Stomach (tissue), 9 donors: ENCODE data around the gene ADAMTS15. TPM values are rescaled to one million over a fixed set of nuclear protein-coding genes. Genes with fewer than 3 reads are reported as not detected.
"Not testable (repeated sequence)": the region's sequence is repeated elsewhere in the genome, so short reads cannot be mapped to it uniquely, and the experiment has no call there.

Source experiments
- DNase-seq, 2 donors: peaks; one replicate each; pipeline versions ENCODE4 v3.0.0 to v3.0.0-alpha.2; 2013 to 2019
- H3K27ac ChIP-seq, 5 donors: fragments of 200-600 bp in 4 of 5; sonication (generic) in 4 of 5; one replicate each; pipeline ENCODE4 v1.5.1; 2013 to 2019; ENCODE audit warnings: mild to moderate bottlenecking in 1 of 5, moderate library complexity in 1 of 5
- H3K27me3 ChIP-seq, 3 donors: fragments of 200-600 bp; sonication (generic); one replicate each; pipeline ENCODE4 v1.5.1; 2017 to 2019; ENCODE audit warnings: mixed run types in 1 of 3
- H3K36me3 ChIP-seq, 4 donors: fragments of 200-600 bp; sonication (generic); 1 replicate in 3 of 4; 2 replicates in 1 of 4; pipeline ENCODE4 v1.5.1; 2016 to 2019
- H3K4me1 ChIP-seq, 4 donors: fragments of 200-600 bp; sonication (generic); one replicate each; pipeline ENCODE4 v1.5.1; 2016 to 2019
- H3K4me3 ChIP-seq, 4 donors: fragments of 200-600 bp; sonication (generic) in 3 of 4; one replicate each; pipeline ENCODE4 v1.5.1; 2016 to 2019; ENCODE audit warnings: mild to moderate bottlenecking in 1 of 4
- H3K9me3 ChIP-seq, 4 donors: fragments of 200-600 bp; sonication (generic); one replicate each; pipeline ENCODE4 v1.5.1; 2016 to 2019
- CTCF ChIP-seq, 7 experiments: fragments of 450-650 bp in 4 of 7; fragments of 200-600 bp in 3 of 7; sonication (generic) in 3 of 7; IDR thresholded peaks; one replicate each; pipeline ENCODE4 v1.5.1; 2016 to 2019; ENCODE audit warnings: antibody characterized with exemption in 7 of 7, control low read depth in 2 of 7, mild to moderate bottlenecking in 1 of 7
- EP300 ChIP-seq: sonication (generic); formaldehyde crosslinking; IDR thresholded peaks from one replicate; pipeline ENCODE4 v1.6.1; 2017; ENCODE audit warnings: antibody characterized with exemption
- POLR2A ChIP-seq, 4 donors: fragments of 450-650 bp; IDR thresholded peaks; one replicate each; pipeline ENCODE4 v1.6.1; 2016; ENCODE audit warnings: antibody characterized with exemption in 4 of 4, control low read depth in 2 of 4, mild to moderate bottlenecking in 1 of 4, moderate library complexity in 1 of 4
- POLR2AphosphoS5 ChIP-seq, 3 donors: sonication (generic); formaldehyde crosslinking; IDR thresholded peaks; one replicate each; pipeline ENCODE4 v1.6.1; 2016; ENCODE audit warnings: antibody characterized with exemption in 3 of 3
- WGBS, 5 donors: extraction: QIAGEN DNeasy Blood & Tissue Kit in 3 of 5; methylation state at CpG; one replicate each; pipeline versions ENCODE4 v1.1.5 to v1.1.7; 2013 to 2018; 5-methylcytosine and 5-hydroxymethylcytosine counted together
- intact Hi-C: fragments of 100-400 bp; cut with DNase I; formaldehyde crosslinking; loops from one replicate; pipeline ENCODE4 v1.15.1; 2023; ENCODE audit warnings: low total_unique reads
- polyA plus RNA-seq, 3 donors: library from polyadenylated mRNA; stranded (reverse); fragments of 200-250 nt; gene quantifications; one replicate each; pipeline ENCODE4 v1.2.3, GENCODE V29; 2013
- total RNA-seq, 5 donors: library from RNA; depleted of rRNA; stranded (reverse); fragments of >200 nt; gene quantifications; one replicate each; pipeline versions ENCODE4 v1.1.0 to v1.2.3, GENCODE V29; 2014 to 2016
- donor health status: healthy with polysubstance abuse.
- donor health status: Bipolar disorder and iron deficiency.
- donor health status: healthy.

The ADAMTS15 gene
- total and polyA plus RNA-seq, 8 donors: 1.4 to 23.5 (median 2.4) TPM

GRCh38 chr11:130437848-130438247 lies 10.6 kb upstream of the ADAMTS15 start:
- H3K27me3 ChIP-seq: no peaks in the 10 kb centered on the region
- no peaks in the 10 kb centered on the region for H3K36me3 ChIP-seq
- H3K4me3 ChIP-seq: no peak overlapping the region
- WGBS, 5 donors: 86 to 99% (median 95%) methylated on average over 7 of the region's 7 CpGs
- intact Hi-C loops: no loop called here
- no peak for DNase-seq
- H3K9me3 ChIP-seq: no peaks in the 10 kb centered on the region
- H3K4me1 ChIP-seq: peaks cover 0 to 19% (median 8%) of the 10 kb centered on the region in 4 donors
- no peak overlapping the region for H3K27ac ChIP-seq
- TF ChIP-seq EP300: no peak
- no peak for TF ChIP-seq CTCF (IDR thresholded peaks at IDR 0.05)
- TF ChIP-seq POLR2A (IDR thresholded peaks at IDR 0.05): no peak
- no peak for TF ChIP-seq POLR2AphosphoS5 (IDR thresholded peaks at IDR 0.05)

- H3K4me3 ChIP-seq, H3K27ac ChIP-seq, H3K36me3 ChIP-seq, H3K9me3 ChIP-seq, H3K27me3 ChIP-seq, DNase-seq, intact Hi-C loops: not testable (repeated sequence)
- WGBS, 5 donors: 80 to 97% (median 93%) methylated on average over 10 of the region's 10 CpGs
- peaks cover 0 to 19% (median 8%) of the 10 kb centered on the region in 4 donors for H3K4me1 ChIP-seq
These were observed 9.9 kb upstream of the ADAMTS15 start for GRCh38 chr11:130438401-130439159.

GRCh38 chr11:130439160-130439519 lies 9.3 kb upstream of the ADAMTS15 start:
- 75 to 86% (median 84%) methylated on average over 4 of the region's 4 CpGs for WGBS, 5 donors

GRCh38 chr11:130439876-130440275 lies 8.6 kb upstream of the ADAMTS15 start:
- TF ChIP-seq POLR2A (IDR thresholded peaks at IDR 0.05) (no peak), POLR2AphosphoS5 (IDR thresholded peaks at IDR 0.05) (no peak), EP300 (no peak), CTCF (IDR thresholded peaks at IDR 0.05) (no peak)
- Histone ChIP-seq H3K9me3 (no peaks in the 10 kb centered on the region), H3K27me3 (no peaks in the 10 kb centered on the region), H3K27ac (no peak overlapping the region), H3K4me1 (peaks cover 0 to 13% (median 6%) of the 10 kb centered on the region in 4 donors), H3K4me3 (no peak overlapping the region), H3K36me3 (no peaks in the 10 kb centered on the region)
- intact Hi-C loops: loop anchor here (10.0 kb wide), 1 partner anchor 205 kb away; no protein-coding TSS in a partner anchor
- DNase-seq: no peak
- WGBS, 5 donors: 85 to 99% (median 89%) methylated on average over 6 of the region's 6 CpGs

More at GRCh38 chr11:130439160-130439519, 9.3 kb upstream of the ADAMTS15 start:
- TF ChIP-seq EP300 (no peak), POLR2A (IDR thresholded peaks at IDR 0.05) (no peak), POLR2AphosphoS5 (IDR thresholded peaks at IDR 0.05) (no peak), CTCF (IDR thresholded peaks at IDR 0.05) (no peak)
- Histone ChIP-seq H3K36me3 (no peaks in the 10 kb centered on the region), H3K4me3 (no peak overlapping the region), H3K27ac (no peak overlapping the region), H3K9me3 (no peaks in the 10 kb centered on the region), H3K27me3 (no peaks in the 10 kb centered on the region), H3K4me1 (peaks cover 0 to 16% (median 8%) of the 10 kb centered on the region in 4 donors)
- intact Hi-C loops: no loop called here
- DNase-seq: no peak

- WGBS, 5 donors: 71 to 95% (median 89%) methylated on average over 2 of the region's 2 CpGs
- no peak for DNase-seq
- TF ChIP-seq EP300 (no peak), CTCF (IDR thresholded peaks at IDR 0.05) (no peak), POLR2A (IDR thresholded peaks at IDR 0.05) (no peak), POLR2AphosphoS5 (IDR thresholded peaks at IDR 0.05) (no peak)
These were observed 6.7 kb upstream of the ADAMTS15 start for GRCh38 chr11:130441719-130442118.

More at GRCh38 chr11:130441719-130442118, 6.7 kb upstream of the ADAMTS15 start:
- Histone ChIP-seq H3K4me1 (no peaks in the 10 kb centered on the region), H3K9me3 (no peaks in the 10 kb centered on the region), H3K36me3 (no peaks in the 10 kb centered on the region), H3K27ac (no peak overlapping the region), H3K4me3 (no peak overlapping the region), H3K27me3 (no peaks in the 10 kb centered on the region)
- intact Hi-C loops: loop anchor here (10.0 kb wide), 1 partner anchor 203 kb away; no protein-coding TSS in a partner anchor
